Glutamatergic neuron (in vitro differentiated cells): Measurements from ENCODE around the gene MYL2. TPM values are rescaled to one million over a fixed set of nuclear protein-coding genes. Genes with fewer than 3 reads are reported as not detected.

Source experiments
- DNase-seq: peaks from one replicate; pipeline ENCODE4 v3.0.0; 2022
- H3K27ac Mint-ChIP-seq: one replicate; pipeline ENCODE4 v1.8.0; 2020; ENCODE audit warnings: mild to moderate bottlenecking, mixed read lengths, inconsistent platforms; ENCODE audit not compliant: unreplicated experiment
- H3K27me3 Mint-ChIP-seq: one replicate; pipeline ENCODE4 v1.8.0; 2020; ENCODE audit warnings: mild to moderate bottlenecking, moderate library complexity, mixed read lengths, inconsistent platforms; ENCODE audit not compliant: unreplicated experiment
- H3K36me3 Mint-ChIP-seq: one replicate; pipeline ENCODE4 v1.8.0; 2020; ENCODE audit warnings: mild to moderate bottlenecking, mixed read lengths, inconsistent platforms; ENCODE audit not compliant: unreplicated experiment
- H3K4me1 Mint-ChIP-seq: one replicate; pipeline ENCODE4 v1.8.0; 2020; ENCODE audit warnings: mild to moderate bottlenecking, low read depth, mixed read lengths, inconsistent platforms; ENCODE audit not compliant: unreplicated experiment
- H3K4me3 Mint-ChIP-seq: one replicate; pipeline ENCODE4 v1.8.0; 2020; ENCODE audit warnings: mild to moderate bottlenecking, mixed read lengths, inconsistent platforms; ENCODE audit not compliant: unreplicated experiment
- H3K9me3 Mint-ChIP-seq: one replicate; pipeline ENCODE4 v1.8.0; 2020; ENCODE audit warnings: mild to moderate bottlenecking, moderate library complexity, mixed read lengths, inconsistent platforms; ENCODE audit not compliant: unreplicated experiment
- CTCF ChIP-seq: fragments of 200-600 bp; sonication (generic); IDR thresholded peaks from one replicate; pipeline ENCODE4 v1.5.0; 2021; ENCODE audit not compliant: partially characterized antibody, unreplicated experiment
- total RNA-seq: library from RNA; stranded (reverse); fragmentation: NEBNext Ultra II Directional; extraction: Animal tissue kit (Norgen Biotek cat#: 25700); gene quantifications from one replicate; pipeline ENCODE4 v1.2.1, GENCODE V29; 2021; ENCODE audit not compliant: unreplicated experiment

Gene MYL2
- total RNA-seq, 1 donor from 2014 or later, result not detected

GRCh38 chr12:110934093-110934852 lies 13.9 kb upstream of the MYL2 start:
- Mint-ChIP-seq H3K9me3 (peaks cover 8% of the 10 kb centered on the region), H3K27me3 (peaks cover 6% of the 10 kb centered on the region), H3K27ac (no peak overlapping the region), H3K36me3 (no peaks in the 10 kb centered on the region), H3K4me3 (no peak overlapping the region), H3K4me1 (peaks cover 4% of the 10 kb centered on the region)
- no peak for TF ChIP-seq CTCF
- DNase-seq, result no peak

GRCh38 chr12:110933326-110933974 lies 13.1 kb upstream of the MYL2 start:
- DNase-seq, result no peak
- no peak overlapping the region for H3K27ac Mint-ChIP-seq

GRCh38 chr12:110932046-110932445 lies 11.7 kb upstream of the MYL2 start:
- no peak overlapping the region for H3K4me3 Mint-ChIP-seq
- peak; percentile 54 for DNase-seq
- peak; percentile 57 for TF ChIP-seq CTCF
- peaks cover 2% of the 10 kb centered on the region for H3K4me1 Mint-ChIP-seq
- H3K27ac Mint-ChIP-seq, result no peak overlapping the region
- H3K27me3 Mint-ChIP-seq, result peaks cover 5% of the 10 kb centered on the region
- peaks cover 8% of the 10 kb centered on the region for H3K9me3 Mint-ChIP-seq
- H3K36me3 Mint-ChIP-seq, result no peaks in the 10 kb centered on the region

More at GRCh38 chr12:110933326-110933974, 13.1 kb upstream of the MYL2 start:
- Mint-ChIP-seq H3K4me3 (no peak overlapping the region), H3K27me3 (peaks cover 6% of the 10 kb centered on the region), H3K4me1 (peaks cover 4% of the 10 kb centered on the region), H3K36me3 (no peaks in the 10 kb centered on the region), H3K9me3 (peaks cover 8% of the 10 kb centered on the region)
- TF ChIP-seq CTCF, result no peak

GRCh38 chr12:110931315-110931728 lies 10.9 kb upstream of the MYL2 start:
- no peak overlapping the region for H3K27ac Mint-ChIP-seq

More at GRCh38 chr12:110931315-110931728, 10.9 kb upstream of the MYL2 start:
- Mint-ChIP-seq H3K36me3 (no peaks in the 10 kb centered on the region), H3K27me3 (peaks cover 4% of the 10 kb centered on the region), H3K4me3 (no peak overlapping the region), H3K4me1 (no peaks in the 10 kb centered on the region), H3K9me3 (peaks cover 8% of the 10 kb centered on the region)
- no peak for TF ChIP-seq CTCF
- no peak for DNase-seq
